ENCODE data around the gene ATE1.

ATE1 gene

DNA sequence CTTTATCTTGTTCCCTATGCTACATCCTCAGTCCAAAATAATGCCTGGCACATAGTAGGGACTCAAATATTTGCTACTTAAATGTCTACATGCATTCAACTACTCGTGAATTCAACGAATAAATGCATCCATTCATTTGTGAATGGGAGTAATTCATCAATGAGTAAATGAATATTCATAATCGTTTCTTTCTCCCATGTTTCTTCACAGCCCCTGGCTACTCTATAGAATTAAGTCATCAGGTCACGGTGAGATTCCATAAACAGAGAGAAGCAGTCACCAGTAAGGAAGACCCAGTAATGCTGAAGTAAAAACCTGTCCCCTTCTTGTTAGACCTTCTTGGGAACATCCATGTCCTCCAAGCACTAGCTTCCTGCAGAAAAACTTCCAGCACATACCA lies 48.4 kb downstream of the ATE1 start:
- no peak for DNase-seq (ENCODE audit: low read depth, low spot score)

DNA sequence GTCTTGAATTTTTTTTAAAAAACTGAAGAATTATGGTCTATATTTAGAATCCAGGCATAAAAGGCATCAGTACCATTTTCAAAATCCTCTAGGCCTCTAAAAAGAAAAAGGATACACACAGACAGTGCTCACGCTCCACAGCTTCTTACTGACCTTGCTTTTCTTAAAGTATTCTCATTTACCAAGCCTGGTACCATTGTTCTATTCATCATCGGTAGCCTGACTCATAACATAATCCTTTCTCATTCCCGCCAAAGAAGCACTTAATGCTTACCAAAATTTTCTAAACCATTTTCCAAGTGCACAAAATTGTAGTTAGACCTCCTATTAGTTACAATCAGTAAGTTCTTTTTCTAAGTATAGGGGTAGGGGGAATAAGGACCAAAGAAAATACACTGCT lies 54.6 kb downstream of the ATE1 start:
- no peak for DNase-seq (ENCODE audit: low read depth, low spot score)

GRCh38 chr10:121870413-121870812 lies 57.4 kb downstream of the ATE1 start:
- DNase-seq (ENCODE audit: low read depth, low spot score) = no peak

DNA sequence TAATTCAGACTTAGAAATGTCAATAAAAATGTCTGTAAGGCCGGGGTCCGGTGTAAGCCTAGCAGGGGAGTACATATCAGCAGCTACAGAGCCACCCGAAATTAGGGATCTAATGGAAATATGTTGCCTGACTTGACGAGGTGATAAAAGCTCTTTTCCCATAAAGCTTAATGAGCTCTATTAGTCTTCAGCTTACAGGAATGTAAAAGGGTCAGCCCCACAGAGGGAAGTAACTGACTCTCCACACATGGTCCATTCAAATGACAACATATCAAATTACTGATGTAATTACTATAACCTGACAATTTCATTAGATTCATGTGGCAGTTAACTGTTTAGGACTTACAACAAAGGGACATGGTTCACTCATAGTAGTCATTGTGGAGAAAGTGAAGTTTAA lies 62.3 kb downstream of the ATE1 start:
- no peak for DNase-seq (ENCODE audit: low read depth, low spot score)

GRCh38 chr10:121864653-121865052 lies 63.2 kb downstream of the ATE1 start:
- no peak for DNase-seq (ENCODE audit: low read depth, low spot score)

DNA sequence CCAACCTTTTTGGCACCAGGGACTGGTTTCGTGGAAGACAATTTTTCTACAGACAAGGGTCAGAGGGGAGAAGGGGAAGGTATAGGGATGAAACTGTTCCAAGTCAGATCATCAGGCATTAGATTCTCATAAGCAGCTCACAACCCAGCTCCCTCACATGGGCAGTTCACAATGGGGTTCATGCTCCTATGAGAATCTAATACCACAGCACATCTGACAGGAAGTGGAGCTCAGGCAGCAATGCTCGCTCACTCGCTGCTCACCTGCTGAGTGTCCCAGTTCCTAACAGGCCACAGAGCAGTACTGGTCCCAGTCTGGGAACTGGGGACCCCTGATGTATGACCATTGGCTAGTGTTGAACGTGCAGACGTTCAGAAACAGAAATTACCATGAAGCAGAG lies 63.7 kb downstream of the ATE1 start:
- no peak for DNase-seq (ENCODE audit: low read depth, low spot score)

DNA sequence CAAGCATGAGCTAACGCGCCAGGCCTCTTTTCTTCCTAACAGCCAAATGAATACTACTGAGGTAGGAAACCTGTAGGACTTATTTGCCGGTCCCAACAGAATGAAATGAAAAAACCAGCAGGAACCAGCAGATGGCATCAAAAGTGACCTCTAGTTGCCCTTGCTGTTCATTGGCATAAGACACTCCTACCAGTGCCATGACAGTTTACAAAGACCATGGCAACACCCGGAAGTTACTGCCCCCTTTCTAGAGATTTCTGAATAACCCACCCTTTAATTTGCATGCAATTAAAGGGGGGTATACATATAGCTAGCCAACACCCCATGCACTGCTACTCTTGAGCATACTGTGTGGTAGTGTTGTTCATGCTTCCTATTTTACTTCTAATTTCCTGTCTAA lies 65.2 kb downstream of the ATE1 start:
- DNase-seq (ENCODE audit: low read depth, low spot score) = no peak

GRCh38 chr10:121862042-121862441 lies 65.8 kb downstream of the ATE1 start:
- DNase-seq (ENCODE audit: low read depth, low spot score) = no peak

GRCh38 chr10:121860810-121861209 lies 67.0 kb downstream of the ATE1 start:
- DNase-seq (ENCODE audit: low read depth, low spot score) = no peak

DNA sequence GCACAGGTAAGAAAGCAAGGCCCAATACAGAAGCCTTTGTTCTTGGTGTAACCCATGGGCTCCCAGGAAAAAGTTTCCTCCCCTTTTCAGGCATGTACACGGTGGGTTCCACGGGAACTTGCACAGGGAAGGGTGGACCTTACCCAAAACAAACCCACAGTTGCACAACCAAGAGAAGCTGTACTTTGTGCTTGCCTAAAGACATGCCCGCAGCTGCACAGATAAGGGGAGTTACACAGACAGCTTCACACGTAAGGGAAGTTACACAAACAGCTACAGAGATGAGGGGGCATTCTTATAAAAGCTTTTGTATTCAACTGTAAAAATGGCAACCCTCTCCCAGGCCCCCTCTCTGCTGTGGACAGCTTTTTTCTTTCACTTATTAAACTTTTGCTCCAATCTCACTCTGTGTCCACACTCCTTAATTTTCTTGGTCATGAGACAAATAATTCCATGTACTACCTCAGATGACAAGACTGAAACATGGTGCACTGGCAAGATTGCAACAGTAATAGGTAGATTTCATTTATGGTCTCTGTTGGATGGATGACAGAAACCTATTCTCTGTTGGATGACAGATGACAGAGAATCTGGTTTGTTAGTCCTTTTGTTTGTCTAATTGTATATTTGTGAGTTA lies 72.9 kb downstream of the ATE1 start:
- DNase-seq (ENCODE audit: low read depth, low spot score) = no peak

DNA sequence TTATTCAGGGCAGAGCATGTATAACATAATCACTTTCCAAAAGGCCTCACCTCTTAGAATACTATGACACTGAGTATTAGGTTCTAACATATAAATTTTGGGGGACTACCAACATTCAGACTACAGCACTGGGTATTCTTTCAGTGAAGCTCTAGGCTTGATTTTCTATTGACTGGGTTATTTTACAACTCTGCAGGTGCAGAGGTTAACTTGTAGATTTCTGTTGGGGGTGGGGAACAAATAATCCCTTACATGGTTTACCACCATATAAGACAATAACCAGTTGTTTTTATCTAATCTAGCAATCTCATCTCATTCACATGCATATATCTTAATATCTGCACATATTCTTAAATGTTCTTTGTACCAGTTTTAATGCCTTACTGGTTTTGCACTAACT lies 73.9 kb downstream of the ATE1 start:
- DNase-seq (ENCODE audit: low read depth, low spot score) = no peak

GRCh38 chr10:121851786-121852185 lies 76.0 kb downstream of the ATE1 start:
- no peak for DNase-seq (ENCODE audit: low read depth, low spot score)

DNA sequence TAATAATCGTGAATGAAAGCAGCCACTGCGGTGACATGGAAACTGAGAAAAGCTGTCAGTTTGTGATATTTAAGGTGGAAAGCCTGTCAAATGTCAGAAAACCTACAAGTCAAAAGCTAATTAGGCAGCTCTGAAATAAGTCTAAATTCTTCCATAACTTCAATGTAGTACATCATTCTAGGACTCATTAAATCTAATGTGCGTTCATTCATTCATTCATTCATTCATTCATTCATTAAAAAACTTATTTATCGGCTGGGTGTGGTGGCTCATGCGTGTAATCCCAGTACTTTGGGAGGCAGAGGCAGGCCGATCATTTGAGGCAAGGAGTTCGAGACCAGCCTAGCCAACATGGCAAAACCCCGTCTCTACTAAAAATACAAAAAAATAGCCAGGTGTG lies 79.7 kb downstream of the ATE1 start:
- DNase-seq (ENCODE audit: low read depth, low spot score) = no peak

DNA sequence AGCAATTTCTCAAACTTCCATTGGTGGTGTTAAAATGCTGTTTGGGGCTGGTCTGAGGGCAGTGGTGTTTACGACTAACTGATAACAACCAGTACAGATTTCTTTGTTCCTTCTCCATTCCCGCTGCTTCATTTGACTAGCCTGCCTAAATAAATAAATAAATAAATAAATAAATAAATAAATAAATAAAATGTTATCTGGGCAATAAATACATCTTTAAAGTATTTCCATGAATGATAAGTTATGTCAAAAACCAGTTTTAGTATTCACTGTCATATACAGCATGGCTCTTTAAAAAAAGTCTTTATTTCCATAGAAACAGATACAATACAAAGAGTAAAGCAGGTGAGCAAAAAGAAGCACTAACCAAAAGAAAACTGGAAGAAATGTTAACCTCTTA lies 81.3 kb downstream of the ATE1 start:
- no peak for DNase-seq (ENCODE audit: low read depth, low spot score)

DNA sequence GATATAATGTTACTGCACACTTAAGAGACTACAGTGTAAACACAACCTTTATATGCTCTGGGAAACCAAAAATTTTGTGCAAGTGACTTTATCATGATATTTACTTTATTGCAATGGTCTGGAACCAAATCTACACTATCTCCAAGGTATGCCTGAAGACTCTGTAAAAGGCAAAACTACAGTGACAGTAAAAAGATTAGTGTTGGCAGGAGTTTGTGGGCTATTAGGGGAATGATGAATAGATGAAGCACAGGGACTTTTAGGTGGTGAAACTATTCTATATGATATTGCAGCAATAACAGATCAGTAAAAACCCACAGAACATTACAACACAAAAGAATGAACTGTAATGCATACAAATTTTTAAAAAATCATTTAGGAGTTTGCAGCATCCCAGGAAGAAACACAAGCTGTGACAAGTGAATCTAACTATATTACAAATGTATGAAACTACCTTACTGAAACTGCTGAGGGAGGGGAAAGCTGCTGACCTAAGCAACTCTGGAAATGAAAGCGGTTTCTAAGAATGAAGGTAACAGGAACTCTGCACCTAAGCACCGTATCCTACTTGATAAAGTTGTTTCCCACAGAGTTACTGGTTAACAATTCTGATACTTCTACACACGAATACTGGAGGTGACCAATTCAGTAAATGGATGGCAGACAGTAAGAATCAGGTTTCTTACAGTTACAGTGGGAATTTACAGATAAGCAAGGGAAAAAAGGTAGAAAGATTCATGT lies 82.6 kb downstream of the ATE1 start:
- DNase-seq (ENCODE audit: low read depth, low spot score) = no peak

DNA sequence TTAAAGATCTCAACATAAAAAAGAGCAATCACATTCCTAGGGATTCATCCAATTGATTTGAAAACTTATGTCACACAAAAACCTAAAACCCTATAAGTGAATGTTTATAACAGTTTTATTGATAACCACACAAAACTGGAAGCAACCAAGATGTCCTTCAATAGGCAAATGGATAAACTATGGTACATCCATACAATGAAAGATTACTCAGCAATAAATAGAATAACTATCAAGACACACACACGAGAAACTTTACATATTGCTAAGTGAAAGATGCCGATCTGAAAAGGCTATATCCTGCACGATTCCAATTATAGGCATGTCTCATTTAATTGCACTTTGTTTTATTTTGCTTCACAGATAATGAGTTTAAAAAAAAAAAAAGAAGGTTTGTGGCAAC lies 83.3 kb downstream of the ATE1 start:
- no peak for DNase-seq (ENCODE audit: low read depth, low spot score)

DNA sequence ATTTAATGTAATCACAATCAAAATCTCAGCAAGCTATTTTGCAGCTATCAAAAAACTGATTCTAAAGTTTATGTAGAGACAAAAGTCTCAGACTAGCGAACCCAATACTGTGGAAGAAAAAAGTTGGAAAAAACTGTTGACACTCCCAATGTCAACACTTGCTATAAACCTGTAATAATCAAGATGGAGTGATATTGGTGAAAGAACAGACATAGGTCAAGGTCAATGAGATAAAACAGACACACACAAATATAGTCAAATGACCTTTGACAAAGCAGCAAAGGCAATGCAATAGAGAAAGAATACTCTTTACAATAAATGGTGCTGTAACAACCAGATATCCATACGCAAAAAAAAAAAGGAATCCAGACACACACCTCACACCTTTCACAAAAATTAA lies 84.5 kb downstream of the ATE1 start:
- no peak for DNase-seq (ENCODE audit: low read depth, low spot score)

DNA sequence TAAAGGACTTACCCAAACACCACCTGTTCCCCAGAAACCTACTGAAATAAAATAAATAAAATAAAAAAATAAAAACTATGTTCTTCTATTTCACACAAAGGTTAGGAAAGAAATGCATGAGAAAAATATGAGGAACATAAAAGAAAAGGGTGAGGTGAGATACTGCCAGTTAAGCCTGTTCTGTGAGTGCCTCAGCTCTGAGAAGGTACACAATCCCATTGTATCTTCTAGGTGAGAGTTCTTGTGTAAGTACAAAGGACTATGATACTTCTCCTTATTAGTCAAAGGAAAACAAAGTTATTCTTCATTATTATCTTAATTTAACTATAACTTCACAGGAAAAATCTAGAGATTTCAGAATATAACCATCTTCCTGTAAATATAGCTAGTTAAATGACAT lies 86.0 kb downstream of the ATE1 start:
- DNase-seq (ENCODE audit: low read depth, low spot score) = no peak

DNA sequence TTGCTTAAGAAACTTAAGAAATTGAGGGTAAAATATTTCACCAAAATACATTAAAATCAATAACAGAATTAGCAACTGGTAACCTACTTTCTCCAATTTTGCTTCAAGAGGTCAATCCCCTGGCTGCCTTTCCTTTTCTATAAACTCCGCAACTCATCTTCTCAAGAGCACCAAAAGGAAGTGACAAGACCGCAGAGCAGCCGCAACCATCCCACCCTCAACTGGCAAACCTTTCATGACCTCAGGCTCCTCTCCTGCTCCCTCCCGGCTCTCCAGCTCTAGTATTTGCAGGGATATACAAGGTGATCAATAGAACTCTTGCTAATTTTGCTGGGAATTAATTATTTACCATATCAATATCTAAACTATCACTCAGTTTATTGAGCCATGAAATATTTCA lies 88.9 kb downstream of the ATE1 start:
- no peak for DNase-seq (ENCODE audit: low read depth, low spot score)

DNA sequence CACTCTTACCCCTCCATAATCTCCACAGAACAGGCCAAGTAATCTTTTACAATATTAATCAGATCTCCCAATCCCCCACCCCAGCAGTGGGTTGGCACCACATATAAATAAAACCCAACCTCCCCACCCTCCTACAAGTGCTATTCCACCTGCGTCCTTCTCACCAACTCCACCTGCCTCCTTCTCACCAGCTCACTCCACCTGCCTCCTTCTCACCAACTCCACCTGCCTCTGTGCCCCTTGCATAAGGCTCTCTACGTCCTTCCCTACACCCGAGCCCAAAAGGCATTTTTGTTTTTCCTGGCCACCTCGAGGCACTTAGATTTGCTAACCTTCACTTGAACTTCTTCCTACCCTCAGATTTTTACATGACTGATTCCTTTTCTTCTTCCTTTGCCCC lies 89.7 kb downstream of the ATE1 start:
- DNase-seq (ENCODE audit: low read depth, low spot score) = no peak

DNA sequence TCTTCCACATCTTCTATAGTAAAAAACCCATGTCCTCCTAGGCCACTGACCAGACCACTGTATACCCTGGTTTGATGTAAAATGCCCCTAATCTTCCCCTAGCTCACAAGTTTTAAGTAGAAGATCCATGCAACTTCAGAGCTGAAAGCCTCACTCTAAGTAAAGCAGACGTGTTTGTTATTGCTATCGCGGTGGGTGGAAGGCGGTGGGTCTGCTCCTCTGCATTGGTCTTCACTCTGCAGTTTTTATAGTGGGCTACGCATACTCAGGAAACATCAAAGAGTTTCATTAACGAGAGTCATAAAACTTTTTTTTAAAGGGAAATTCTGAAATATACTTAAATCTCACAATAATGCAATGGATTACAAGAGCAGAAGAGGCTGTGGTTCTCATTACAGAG lies 91.7 kb downstream of the ATE1 start:
- DNase-seq (ENCODE audit: low read depth, low spot score) = no peak

- DNase-seq (ENCODE audit: low read depth, low spot score) = no peak
Measured at GRCh38 chr10:121835376-121835775, 92.5 kb downstream of the ATE1 start.

DNA sequence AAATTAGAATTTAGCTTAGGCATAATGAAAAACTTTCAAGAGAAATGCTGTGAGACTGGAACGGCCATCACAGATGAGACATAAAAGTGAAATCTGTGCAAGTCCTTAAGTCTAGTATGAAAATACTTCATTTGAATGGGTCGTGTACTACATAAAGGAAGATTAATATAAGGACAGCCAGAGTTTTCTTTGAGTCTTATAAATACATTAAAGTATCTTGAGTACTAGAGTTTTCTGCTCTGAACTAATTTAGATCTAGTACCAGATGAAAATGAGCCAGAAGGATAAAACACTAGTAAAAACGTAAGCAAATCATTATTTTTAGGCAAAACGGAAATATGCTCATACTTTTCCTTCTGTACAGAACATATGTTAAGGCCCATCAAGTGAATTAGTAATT lies 93.1 kb downstream of the ATE1 start:
- DNase-seq (ENCODE audit: low read depth, low spot score) = no peak

GRCh38 chr10:121833387-121833786 lies 94.4 kb downstream of the ATE1 start:
- no peak for DNase-seq (ENCODE audit: low read depth, low spot score)

Measured in activated CD4-positive, CD25-positive, alpha-beta regulatory T cell treated with anti-CD3 and anti-CD28 coated beads, Interleukin-2, amount 50 U/mL, for 16 hours (primary cell).